Stomach (tissue), 9 donors: ENCODE measurements around the gene ELOVL1. TPM values are rescaled to one million over a fixed set of nuclear protein-coding genes. Genes with fewer than 3 reads are reported as not detected.

Experiments
- DNase-seq, 2 donors: peaks; one replicate each; pipeline versions ENCODE4 v3.0.0 to v3.0.0-alpha.2; 2013 to 2019
- H3K27ac ChIP-seq, 5 donors: fragments of 200-600 bp in 4 of 5; sonication (generic) in 4 of 5; one replicate each; pipeline ENCODE4 v1.5.1; 2013 to 2019; ENCODE audit warnings: mild to moderate bottlenecking in 1 of 5, moderate library complexity in 1 of 5
- H3K27me3 ChIP-seq, 3 donors: fragments of 200-600 bp; sonication (generic); one replicate each; pipeline ENCODE4 v1.5.1; 2017 to 2019; ENCODE audit warnings: mixed run types in 1 of 3
- H3K36me3 ChIP-seq, 4 donors: fragments of 200-600 bp; sonication (generic); 1 replicate in 3 of 4; 2 replicates in 1 of 4; pipeline ENCODE4 v1.5.1; 2016 to 2019
- H3K4me1 ChIP-seq, 4 donors: fragments of 200-600 bp; sonication (generic); one replicate each; pipeline ENCODE4 v1.5.1; 2016 to 2019
- H3K4me3 ChIP-seq, 4 donors: fragments of 200-600 bp; sonication (generic) in 3 of 4; one replicate each; pipeline ENCODE4 v1.5.1; 2016 to 2019; ENCODE audit warnings: mild to moderate bottlenecking in 1 of 4
- H3K9me3 ChIP-seq, 4 donors: fragments of 200-600 bp; sonication (generic); one replicate each; pipeline ENCODE4 v1.5.1; 2016 to 2019
- CTCF ChIP-seq, 7 experiments: fragments of 450-650 bp in 4 of 7; fragments of 200-600 bp in 3 of 7; sonication (generic) in 3 of 7; IDR thresholded peaks; one replicate each; pipeline ENCODE4 v1.5.1; 2016 to 2019; ENCODE audit warnings: antibody characterized with exemption in 7 of 7, control low read depth in 2 of 7, mild to moderate bottlenecking in 1 of 7
- EP300 ChIP-seq: sonication (generic); formaldehyde crosslinking; IDR thresholded peaks from one replicate; pipeline ENCODE4 v1.6.1; 2017; ENCODE audit warnings: antibody characterized with exemption
- POLR2A ChIP-seq, 4 donors: fragments of 450-650 bp; IDR thresholded peaks; one replicate each; pipeline ENCODE4 v1.6.1; 2016; ENCODE audit warnings: antibody characterized with exemption in 4 of 4, control low read depth in 2 of 4, mild to moderate bottlenecking in 1 of 4, moderate library complexity in 1 of 4
- POLR2AphosphoS5 ChIP-seq, 3 donors: sonication (generic); formaldehyde crosslinking; IDR thresholded peaks; one replicate each; pipeline ENCODE4 v1.6.1; 2016; ENCODE audit warnings: antibody characterized with exemption in 3 of 3
- WGBS, 5 donors: extraction: QIAGEN DNeasy Blood & Tissue Kit in 3 of 5; methylation state at CpG; one replicate each; pipeline versions ENCODE4 v1.1.5 to v1.1.7; 2013 to 2018; 5-methylcytosine and 5-hydroxymethylcytosine counted together
- intact Hi-C: fragments of 100-400 bp; cut with DNase I; formaldehyde crosslinking; loops from one replicate; pipeline ENCODE4 v1.15.1; 2023; ENCODE audit warnings: low total_unique reads
- polyA plus RNA-seq, 3 donors: library from polyadenylated mRNA; stranded (reverse); fragments of 200-250 nt; gene quantifications; one replicate each; pipeline ENCODE4 v1.2.3, GENCODE V29; 2013
- total RNA-seq, 5 donors: library from RNA; depleted of rRNA; stranded (reverse); fragments of >200 nt; gene quantifications; one replicate each; pipeline versions ENCODE4 v1.1.0 to v1.2.3, GENCODE V29; 2014 to 2016
- donor health status: healthy with polysubstance abuse.
- donor health status: Bipolar disorder and iron deficiency.
- donor health status: healthy.

Gene ELOVL1
- total and polyA plus RNA-seq, 8 donors, result 7.6 to 109 (median 55.7) TPM

GRCh38 chr1:43363935-43364525, 3.8 kb downstream of the ELOVL1 start:
- peaks cover 36 to 58% (median 52%) of the 10 kb centered on the region in 4 donors for H3K36me3 ChIP-seq
- intact Hi-C loops, result no loop called here
- TF ChIP-seq CTCF (IDR thresholded peaks at IDR 0.05) (no peak), EP300 (no peak)
- 72 to 79% (median 77%) methylated on average over 5 of the region's 5 CpGs for WGBS, 5 donors
- H3K4me3 ChIP-seq, result no peak overlapping the region
- H3K27me3 ChIP-seq, result no peaks in the 10 kb centered on the region
- H3K9me3 ChIP-seq, result no peaks in the 10 kb centered on the region
- DNase-seq, result no peak
- peak overlapping the region in 1 of 5 donors; percentile 8 for H3K27ac ChIP-seq
- peaks cover 30 to 75% (median 41%) of the 10 kb centered on the region in 4 donors for H3K4me1 ChIP-seq

GRCh38 chr1:43363283-43363934, 4.4 kb downstream of the ELOVL1 start:
- H3K4me1 ChIP-seq, result peaks cover 25 to 72% (median 37%) of the 10 kb centered on the region in 4 donors
- H3K27me3 ChIP-seq, result no peaks in the 10 kb centered on the region
- no peak for DNase-seq
- no peaks in the 10 kb centered on the region for H3K9me3 ChIP-seq
- peaks cover 36 to 58% (median 52%) of the 10 kb centered on the region in 4 donors for H3K36me3 ChIP-seq
- intact Hi-C loops, result no loop called here
- peak overlapping the region in 1 of 5 donors; percentile 8 for H3K27ac ChIP-seq
- WGBS, 5 donors, result 66 to 77% (median 69%) methylated on average over 7 to 9 of the region's 9 CpGs
- TF ChIP-seq CTCF (IDR thresholded peaks at IDR 0.05), result no peak
- no peak for TF ChIP-seq POLR2AphosphoS5 (IDR thresholded peaks at IDR 0.05)
- no peak for TF ChIP-seq EP300
- no peak for TF ChIP-seq POLR2A (IDR thresholded peaks at IDR 0.05)
- no peak overlapping the region for H3K4me3 ChIP-seq

GRCh38 chr1:43360616-43361015, 7.2 kb downstream of the ELOVL1 start:
- DNase-seq, result no peak
- intact Hi-C loops, result no loop called here
- Histone ChIP-seq H3K4me1 (peaks cover 8 to 65% (median 27%) of the 10 kb centered on the region in 4 donors), H3K36me3 (peaks cover 36 to 58% (median 52%) of the 10 kb centered on the region in 4 donors), H3K4me3 (peak overlapping the region in 1 of 4 donors; percentile 10), H3K27ac (no peak overlapping the region), H3K27me3 (no peaks in the 10 kb centered on the region), H3K9me3 (no peaks in the 10 kb centered on the region)
- TF ChIP-seq POLR2AphosphoS5 (IDR thresholded peaks at IDR 0.05) (no peak), POLR2A (IDR thresholded peaks at IDR 0.05) (no peak)
- WGBS, 5 donors, result 53 to 69% (median 66%) methylated on average over 4 of the region's 4 CpGs

GRCh38 chr1:43359696-43360095, 8.1 kb downstream of the ELOVL1 start:
- TF ChIP-seq CTCF (IDR thresholded peaks at IDR 0.05) (no peak), POLR2AphosphoS5 (IDR thresholded peaks at IDR 0.05) (no peak), EP300 (no peak), POLR2A (IDR thresholded peaks at IDR 0.05) (no peak)
- Histone ChIP-seq H3K27me3 (no peaks in the 10 kb centered on the region), H3K36me3 (peaks cover 31 to 49% (median 44%) of the 10 kb centered on the region in 4 donors), H3K4me3 (peak overlapping the region in 3 of 4 donors; percentile 56 to 70 (median 62)), H3K27ac (peak overlapping the region in 1 of 5 donors; percentile 98), H3K9me3 (no peaks in the 10 kb centered on the region), H3K4me1 (peaks cover 6 to 56% (median 23%) of the 10 kb centered on the region in 4 donors)
- intact Hi-C loops, result no loop called here
- no peak for DNase-seq
- 22 to 42% (median 33%) methylated on average over 11 of the region's 11 CpGs for WGBS, 5 donors
